Bronchial epithelial cell (primary cell): ENCODE results near the gene MYO3A. TPM values are rescaled to one million over a fixed set of nuclear protein-coding genes. Genes with fewer than 3 reads are reported as not detected.

Source experiments
- DNase-seq: peaks from one replicate; pipeline ENCODE4 v3.0.0-alpha.2; 2010; ENCODE audit warnings: low read depth
- FAIRE-seq: peaks from 2 replicates; lab custom pipeline; 2011; peaks lifted over from hg19 to GRCh38; lab: Jason Lieb, UNC
- H3K27me3 ChIP-seq: 2 replicates; pipeline ENCODE4 v1.5.1; 2011; ENCODE audit warnings: low read length; ENCODE audit not compliant: control insufficient read depth, insufficient read depth
- H3K36me3 ChIP-seq: 2 replicates; pipeline ENCODE4 v1.5.1; 2011; ENCODE audit warnings: low read length; ENCODE audit not compliant: control insufficient read depth, insufficient read depth
- H3K4me3 ChIP-seq: 2 replicates; pipeline ENCODE4 v1.5.1; 2011; ENCODE audit warnings: mild to moderate bottlenecking, low read depth, low read length, control low read depth
- CTCF ChIP-seq: IDR thresholded peaks from 2 replicates; pipeline ENCODE4 v1.5.1; 2011; ENCODE audit warnings: mild to moderate bottlenecking, moderate library complexity, low read length, control low read depth, inconsistent platforms; ENCODE audit not compliant: insufficient read depth, severe bottlenecking
- total RNA-seq: library from RNA; depleted of rRNA; stranded (reverse); fragments of >200 nt; gene quantifications from 2 replicates; pipeline ENCODE4 v1.2.1, GENCODE V29; 2014

MYO3A gene
- total RNA-seq, 1 donor from 2014 or later, result not detected

- no peak for FAIRE-seq
- TF ChIP-seq CTCF, result no peak
- Histone ChIP-seq H3K36me3 (no peaks in the 10 kb centered on the region), H3K27me3 (no peaks in the 10 kb centered on the region), H3K4me3 (no peak overlapping the region)
- DNase-seq, result no peak
Measured at GRCh38 chr10:26205223-26205622, 271.2 kb downstream of the MYO3A start.

GRCh38 chr10:26211781-26212444 is 277.9 kb downstream of the MYO3A start:
- TF ChIP-seq CTCF, result no peak
- DNase-seq (no peak), FAIRE-seq (no peak)
- peaks cover 20% of the 10 kb centered on the region for H3K27me3 ChIP-seq
- H3K36me3 ChIP-seq, result no peaks in the 10 kb centered on the region
- no peak overlapping the region for H3K4me3 ChIP-seq

DNA sequence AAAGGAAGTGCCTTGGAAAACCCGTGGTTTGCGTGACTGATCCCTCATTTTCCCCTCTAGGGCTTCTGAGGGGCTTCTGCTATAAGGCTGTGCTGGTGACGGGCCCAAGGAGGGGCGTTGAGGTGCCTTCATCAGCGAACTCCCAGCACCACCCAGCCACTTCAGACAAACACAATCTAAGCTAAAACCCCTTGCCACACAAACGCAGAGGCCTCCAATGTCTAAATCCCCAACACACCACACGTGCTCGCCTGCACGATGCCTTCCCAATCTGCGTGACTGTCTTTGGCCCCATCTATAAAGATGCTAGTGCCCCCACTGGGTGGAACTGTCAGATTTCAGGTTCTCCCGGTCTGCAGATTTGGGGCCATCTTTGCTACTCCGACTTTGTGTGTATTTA is 278.5 kb downstream of the MYO3A start:
- Histone ChIP-seq H3K27me3 (peaks cover 26% of the 10 kb centered on the region), H3K4me3 (no peak overlapping the region), H3K36me3 (no peaks in the 10 kb centered on the region)
- FAIRE-seq, result no peak
- no peak for DNase-seq
- no peak for TF ChIP-seq CTCF

DNA sequence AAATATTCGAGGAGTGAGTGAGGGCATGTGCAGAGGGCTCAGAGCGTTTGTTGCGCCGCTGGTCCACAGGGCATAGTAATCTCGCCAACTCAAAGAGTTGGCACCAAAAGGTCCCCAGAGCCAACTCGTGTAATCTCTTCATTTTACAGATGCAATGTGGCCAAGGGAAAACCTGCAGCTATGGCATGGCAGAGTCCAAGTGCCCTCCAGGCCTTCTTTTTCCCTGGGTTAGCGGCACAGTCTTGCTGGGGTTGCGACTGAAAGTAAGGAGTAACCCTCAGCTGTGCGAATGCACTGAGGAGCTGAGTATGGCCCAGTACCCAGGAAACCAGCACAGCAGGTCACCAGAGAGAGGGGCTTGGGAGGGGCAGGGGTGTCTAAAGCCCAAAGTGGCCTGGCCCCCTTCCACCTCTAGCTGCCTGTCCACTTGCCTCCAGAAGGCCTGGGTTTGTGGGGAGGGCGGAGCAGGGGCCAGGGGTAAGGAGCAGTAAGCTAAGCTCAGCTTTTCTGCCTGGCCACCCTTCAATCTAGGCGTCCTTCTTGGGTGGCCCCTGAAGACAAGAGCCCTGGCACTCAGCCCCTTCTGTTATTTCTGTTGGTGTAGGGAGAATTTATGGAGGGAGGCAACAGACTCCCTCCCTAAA is 279.2 kb downstream of the MYO3A start:
- FAIRE-seq, result no peak
- TF ChIP-seq CTCF, result no peak
- H3K27me3 ChIP-seq, result peaks cover 33% of the 10 kb centered on the region

GRCh38 chr10:26214004-26214403 is 280.0 kb downstream of the MYO3A start:
- H3K4me3 ChIP-seq, result no peak overlapping the region
- DNase-seq (no peak), FAIRE-seq (no peak)
- H3K27me3 ChIP-seq, result peaks cover 36% of the 10 kb centered on the region
- no peak for TF ChIP-seq CTCF
- H3K36me3 ChIP-seq, result no peaks in the 10 kb centered on the region

More for the DNA sequence above, 279.2 kb downstream of the MYO3A start:
- DNase-seq, result no peak
- H3K4me3 ChIP-seq, result no peak overlapping the region
- H3K36me3 ChIP-seq, result no peaks in the 10 kb centered on the region
